DND-41 (cell line): ENCODE measurements around the gene AGAP1.

Experiments used
- EZH2 ChIP-seq: IDR thresholded peaks from 3 replicates; pipeline ENCODE4 v1.6.1; 2012; ENCODE audit warnings: borderline replicate concordance, low read depth, mild to moderate bottlenecking, moderate library complexity, low read length, inconsistent platforms; ENCODE audit not compliant: severe bottlenecking
- TF ChIP-seq, protein P1 (sequence below): IDR thresholded peaks from 2 replicates; pipeline ENCODE4 v1.5.1; 2012; ENCODE audit warnings: borderline replicate concordance, low read length, moderate library complexity, mild to moderate bottlenecking; ENCODE audit not compliant: poor library complexity, severe bottlenecking; ENCODE audit errors: extremely low read depth

DNA sequence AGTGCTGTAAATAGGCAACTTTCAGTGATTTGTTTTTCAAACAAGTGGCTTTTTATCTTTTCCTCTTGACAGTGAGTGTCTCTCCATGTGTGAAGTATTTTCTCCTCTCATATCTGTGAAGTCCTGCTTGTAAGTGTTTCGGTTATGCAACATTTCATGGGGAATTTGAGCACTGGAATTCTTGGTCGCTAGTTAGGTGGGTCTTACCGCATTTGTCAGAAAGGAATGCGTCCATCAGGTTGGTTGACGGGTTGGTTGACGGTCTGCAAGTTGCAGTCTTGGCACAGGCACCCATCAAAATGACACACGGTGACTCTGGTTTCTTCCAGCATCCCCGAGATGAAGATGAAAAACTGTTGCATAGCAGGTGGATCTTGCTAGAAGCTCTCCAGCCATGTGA, 109.8 kb downstream of the AGAP1 start:
- TF ChIP-seq, protein P1, sequence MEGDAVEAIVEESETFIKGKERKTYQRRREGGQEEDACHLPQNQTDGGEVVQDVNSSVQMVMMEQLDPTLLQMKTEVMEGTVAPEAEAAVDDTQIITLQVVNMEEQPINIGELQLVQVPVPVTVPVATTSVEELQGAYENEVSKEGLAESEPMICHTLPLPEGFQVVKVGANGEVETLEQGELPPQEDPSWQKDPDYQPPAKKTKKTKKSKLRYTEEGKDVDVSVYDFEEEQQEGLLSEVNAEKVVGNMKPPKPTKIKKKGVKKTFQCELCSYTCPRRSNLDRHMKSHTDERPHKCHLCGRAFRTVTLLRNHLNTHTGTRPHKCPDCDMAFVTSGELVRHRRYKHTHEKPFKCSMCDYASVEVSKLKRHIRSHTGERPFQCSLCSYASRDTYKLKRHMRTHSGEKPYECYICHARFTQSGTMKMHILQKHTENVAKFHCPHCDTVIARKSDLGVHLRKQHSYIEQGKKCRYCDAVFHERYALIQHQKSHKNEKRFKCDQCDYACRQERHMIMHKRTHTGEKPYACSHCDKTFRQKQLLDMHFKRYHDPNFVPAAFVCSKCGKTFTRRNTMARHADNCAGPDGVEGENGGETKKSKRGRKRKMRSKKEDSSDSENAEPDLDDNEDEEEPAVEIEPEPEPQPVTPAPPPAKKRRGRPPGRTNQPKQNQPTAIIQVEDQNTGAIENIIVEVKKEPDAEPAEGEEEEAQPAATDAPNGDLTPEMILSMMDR, result no peak
- TF ChIP-seq EZH2, result no peak
